ENCODE measurements around the gene SRL. TPM values are rescaled to one million over a fixed set of nuclear protein-coding genes. Genes with fewer than 3 reads are reported as not detected.

Gene SRL
- polyA plus RNA-seq, 3 donors, result not detected

- Mint-ChIP-seq H3K27me3 (ENCODE audit: low read depth in 3 of 3) (peaks cover 6 to 42% (median 25%) of the 10 kb centered on the region in 3 donors), H3K4me1 (peaks cover 15% of the 10 kb centered on the region), H3K9me3 (peaks cover 0 to 1% (median 0%) of the 10 kb centered on the region in 7 donors), H3K27ac (no peak overlapping the region), H3K4me3 (no peak overlapping the region), H3K36me3 (no peaks in the 10 kb centered on the region)
- Histone ChIP-seq H3K36me3 (replicated peaks in 1 of 2; ENCODE audit: control insufficient read depth in 1 of 2, insufficient read depth in 2 of 2, low read length in 2 of 2) (no peaks in the 10 kb centered on the region), H2AFZ (ENCODE audit: insufficient read depth, low read depth, low read length, poor library complexity, severe bottlenecking) (no peak overlapping the region), H3K4me2 (replicated peaks; ENCODE audit: extremely low read depth, low read length, poor library complexity, severe bottlenecking) (no peak overlapping the region), H3K4me3 (replicated peaks in 1 of 3; ENCODE audit: low read depth in 2 of 3, low read length in 3 of 3) (no peak overlapping the region), H3K27me3 (ENCODE audit: control insufficient read depth in 2 of 2, insufficient read depth in 2 of 2, low read length in 2 of 2) (peaks cover 0 to 18% of the 10 kb centered on the region in 2 donors), H3K79me2 (ENCODE audit: insufficient read depth, low read length) (no peaks in the 10 kb centered on the region), H3K4me1 (ENCODE audit: control insufficient read depth in 1 of 2, insufficient read depth in 2 of 2, low read length in 2 of 2) (peaks cover 14 to 17% of the 10 kb centered on the region in 2 donors), H3K9me3 (replicated peaks in 1 of 2; ENCODE audit: control insufficient read depth in 1 of 2, insufficient read depth in 1 of 2, low read length in 2 of 2) (no peaks in the 10 kb centered on the region), H3K9ac (ENCODE audit: insufficient read depth, low read length, poor library complexity, severe bottlenecking) (no peak overlapping the region), H4K20me1 (ENCODE audit: insufficient read depth, low read length) (no peaks in the 10 kb centered on the region), H3K27ac (ENCODE audit: low read depth in 1 of 2, low read length in 2 of 2) (no peak overlapping the region)
- no peak for TF ChIP-seq CTCF (IDR thresholded peaks at IDR 0.05)
- DNase-seq, result no peak
- intact Hi-C loops (cut with micrococcal nuclease), result no loop called here
- 94% methylated on average over 6 of the region's 9 CpGs for WGBS (ENCODE audit: insufficient coverage)
Observed at GRCh38 chr16:4204521-4204920, 37.4 kb downstream of the SRL start.

- Histone ChIP-seq H3K27ac (ENCODE audit: low read depth in 1 of 2, low read length in 2 of 2) (no peak overlapping the region), H3K79me2 (ENCODE audit: insufficient read depth, low read length) (no peaks in the 10 kb centered on the region), H3K4me1 (ENCODE audit: control insufficient read depth in 1 of 2, insufficient read depth in 2 of 2, low read length in 2 of 2) (peaks cover 14 to 17% of the 10 kb centered on the region in 2 donors), H3K27me3 (ENCODE audit: control insufficient read depth in 2 of 2, insufficient read depth in 2 of 2, low read length in 2 of 2) (peaks cover 0 to 17% of the 10 kb centered on the region in 2 donors), H3K4me2 (replicated peaks; ENCODE audit: extremely low read depth, low read length, poor library complexity, severe bottlenecking) (no peak overlapping the region), H3K9me3 (replicated peaks in 1 of 2; ENCODE audit: control insufficient read depth in 1 of 2, insufficient read depth in 1 of 2, low read length in 2 of 2) (no peaks in the 10 kb centered on the region), H3K36me3 (replicated peaks in 1 of 2; ENCODE audit: control insufficient read depth in 1 of 2, insufficient read depth in 2 of 2, low read length in 2 of 2) (no peaks in the 10 kb centered on the region), H3K4me3 (replicated peaks in 1 of 3; ENCODE audit: low read depth in 2 of 3, low read length in 3 of 3) (no peak overlapping the region), H3K9ac (ENCODE audit: insufficient read depth, low read length, poor library complexity, severe bottlenecking) (no peak overlapping the region), H4K20me1 (ENCODE audit: insufficient read depth, low read length) (no peaks in the 10 kb centered on the region), H2AFZ (ENCODE audit: insufficient read depth, low read depth, low read length, poor library complexity, severe bottlenecking) (no peak overlapping the region)
- WGBS (ENCODE audit: insufficient coverage), result over 99% methylated on average over 10 of the region's 11 CpGs
- peaks cover 0 to 1% (median 0%) of the 10 kb centered on the region in 7 donors for H3K9me3 Mint-ChIP-seq
- no peak overlapping the region for H3K4me3 Mint-ChIP-seq
- H3K36me3 Mint-ChIP-seq, result no peaks in the 10 kb centered on the region
- intact Hi-C loops (cut with micrococcal nuclease), result no loop called here
- peaks cover 15% of the 10 kb centered on the region for H3K4me1 Mint-ChIP-seq
- no peak overlapping the region for H3K27ac Mint-ChIP-seq
- no peak for TF ChIP-seq CTCF (IDR thresholded peaks at IDR 0.05)
- DNase-seq, result no peak
- peaks cover 6 to 43% (median 22%) of the 10 kb centered on the region in 3 donors for H3K27me3 Mint-ChIP-seq (ENCODE audit: low read depth in 3 of 3)
Observed at GRCh38 chr16:4203748-4204147, 38.1 kb downstream of the SRL start.
